ENCODE measurements around the gene SREBF1. TPM values are rescaled to one million over a fixed set of nuclear protein-coding genes. Genes with fewer than 3 reads are reported as not detected.

The SREBF1 gene
- polyA plus RNA-seq, 1 donor: 37.7 TPM

- DNase-seq: no peak
Measured at GRCh38 chr17:17795946-17796786, 40.6 kb downstream of the SREBF1 start.

DNA sequence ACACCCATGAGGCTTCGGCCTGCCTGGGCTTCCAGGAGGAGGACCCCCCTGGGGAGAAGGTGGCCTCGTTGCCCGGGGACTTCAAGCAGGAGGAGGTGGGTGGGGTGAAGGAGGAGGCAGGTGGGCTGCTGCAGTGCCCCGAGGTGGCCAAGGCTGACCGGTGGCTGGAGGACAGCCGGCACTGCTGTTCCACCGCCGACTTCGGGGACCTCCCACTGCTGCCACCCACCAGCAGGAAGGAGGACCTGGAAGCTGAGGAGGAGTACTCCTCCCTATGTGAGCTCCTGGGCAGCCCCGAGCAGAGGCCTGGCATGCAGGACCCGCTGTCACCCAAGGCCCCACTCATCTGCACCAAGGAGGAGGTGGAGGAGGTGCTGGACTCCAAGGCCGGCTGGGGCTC is 41.5 kb downstream of the SREBF1 start:
- no peak for DNase-seq

DNA sequence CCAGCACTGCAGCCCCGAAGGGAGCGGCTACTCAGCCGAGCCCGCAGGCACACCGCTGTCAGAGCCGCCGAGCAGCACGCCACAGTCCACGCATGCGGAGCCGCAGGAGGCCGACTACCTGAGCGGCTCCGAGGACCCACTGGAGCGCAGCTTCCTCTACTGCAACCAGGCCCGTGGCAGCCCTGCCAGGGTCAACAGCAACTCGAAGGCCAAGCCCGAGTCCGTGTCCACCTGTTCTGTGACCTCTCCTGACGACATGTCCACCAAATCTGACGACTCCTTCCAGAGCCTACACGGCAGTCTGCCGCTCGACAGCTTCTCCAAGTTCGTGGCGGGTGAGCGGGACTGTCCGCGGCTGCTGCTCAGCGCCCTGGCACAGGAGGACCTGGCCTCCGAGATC is 42.4 kb downstream of the SREBF1 start:
- no peak for DNase-seq

GRCh38 chr17:17793378-17794214 is 43.2 kb downstream of the SREBF1 start:
- no peak for DNase-seq

DNA sequence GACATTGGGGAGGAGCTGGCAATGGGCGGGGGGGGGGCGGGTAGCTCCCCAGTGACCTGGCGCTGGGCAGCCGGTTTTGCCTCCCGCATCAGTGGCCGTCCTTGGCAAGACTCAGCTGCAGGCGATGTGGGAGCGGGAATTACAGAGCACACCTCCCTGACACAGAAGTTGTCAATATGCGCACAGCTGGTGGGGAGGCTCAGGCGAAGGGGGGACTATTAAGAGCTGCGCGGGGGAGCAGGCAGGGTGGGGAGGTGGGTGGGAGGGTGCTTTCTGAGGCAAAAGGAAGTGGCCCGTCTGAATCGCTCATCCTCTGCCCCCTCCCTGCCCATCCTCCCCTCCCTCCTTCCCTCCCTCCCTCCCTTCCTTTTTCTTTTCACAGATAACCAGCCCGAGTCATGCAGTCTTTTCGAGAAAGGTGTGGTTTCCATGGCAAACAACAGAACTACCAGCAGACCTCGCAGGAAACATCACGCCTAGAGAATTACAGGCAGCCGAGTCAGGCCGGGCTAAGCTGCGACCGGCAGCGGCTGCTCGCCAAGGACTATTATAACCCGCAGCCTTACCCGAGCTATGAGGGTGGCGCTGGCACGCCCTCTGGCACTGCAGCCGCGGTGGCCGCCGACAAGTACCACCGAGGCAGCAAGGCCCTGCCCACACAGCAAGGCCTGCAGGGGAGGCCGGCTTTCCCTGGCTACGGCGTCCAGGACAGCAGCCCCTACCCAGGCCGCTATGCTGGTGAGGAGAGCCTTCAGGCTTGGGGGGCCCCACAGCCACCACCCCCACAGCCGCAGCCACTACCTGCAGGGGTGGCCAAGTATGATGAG is 44.0 kb downstream of the SREBF1 start:
- DNase-seq: peak; percentile 53

DNA sequence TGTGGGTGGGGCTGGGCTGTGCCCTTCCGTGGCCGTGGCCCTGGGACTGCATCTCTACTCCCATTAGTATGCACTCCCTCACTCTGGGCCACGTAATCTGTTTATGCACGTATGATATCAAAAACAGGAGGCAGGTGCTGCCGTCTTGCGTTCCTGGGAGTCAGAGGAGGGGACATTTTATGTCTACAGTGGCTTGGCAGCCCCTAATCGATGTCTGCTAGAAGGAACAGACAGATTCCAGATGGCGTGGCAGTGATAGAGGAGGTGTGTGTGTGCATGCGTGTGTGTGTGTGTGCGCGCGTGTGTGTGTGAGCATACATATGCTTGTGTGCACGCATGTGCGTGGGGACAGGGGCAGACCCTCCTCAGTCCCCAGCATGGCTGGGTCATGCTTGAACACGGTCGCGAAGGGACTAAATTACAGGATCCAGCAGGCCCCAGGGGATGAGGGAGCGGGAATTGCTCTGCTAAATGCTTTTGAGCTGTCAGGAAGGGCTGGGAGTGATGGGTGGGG is 44.7 kb downstream of the SREBF1 start:
- no peak for DNase-seq

- no peak for DNase-seq
Measured at GRCh38 chr17:17790637-17791464, 45.9 kb downstream of the SREBF1 start.

GRCh38 chr17:17789828-17790636 is 46.8 kb downstream of the SREBF1 start:
- DNase-seq: no peak

DNA sequence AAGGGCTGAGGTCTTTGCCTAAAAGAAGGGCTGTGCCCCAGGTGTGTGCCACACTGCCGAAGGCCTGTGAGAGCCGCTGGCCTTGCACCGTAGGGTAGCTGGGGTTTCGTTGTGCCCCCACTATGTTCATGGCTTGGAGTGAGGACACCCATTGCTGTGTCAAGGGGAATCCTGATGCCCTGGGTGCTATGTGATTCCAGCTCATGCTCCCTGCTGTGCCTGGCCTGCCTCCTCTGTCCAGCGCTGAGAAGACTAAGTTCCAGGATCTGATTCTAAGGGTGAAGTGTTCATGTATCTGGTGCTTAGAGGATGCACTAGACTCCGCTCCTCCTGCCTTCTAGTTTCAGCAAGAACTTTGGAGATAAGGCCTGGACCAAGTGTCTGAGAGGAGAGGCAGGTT is 47.4 kb downstream of the SREBF1 start:
- DNase-seq: no peak

GRCh38 chr17:17788967-17789366 is 47.8 kb downstream of the SREBF1 start:
- no peak for DNase-seq

DNA sequence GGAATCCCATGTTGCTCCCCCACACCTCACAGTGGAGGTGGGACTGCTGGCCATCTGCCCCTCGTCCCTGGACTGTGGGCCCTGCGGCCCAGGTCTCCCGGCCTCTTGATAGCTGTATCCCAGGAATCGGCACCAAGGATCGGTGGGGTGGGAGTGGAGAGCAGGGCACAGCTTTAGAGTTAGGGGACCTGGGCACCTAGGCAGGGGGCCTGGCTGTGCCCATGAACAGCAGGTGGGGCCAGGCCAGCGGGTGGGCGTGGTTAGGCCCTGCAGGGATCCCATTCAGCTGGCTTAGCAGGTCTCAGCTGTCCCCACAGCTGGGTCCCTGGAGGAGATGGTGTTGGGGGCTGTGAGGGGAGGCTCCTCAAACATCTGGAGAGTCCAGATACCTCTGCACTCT is 49.2 kb downstream of the SREBF1 start:
- DNase-seq: no peak

DNA sequence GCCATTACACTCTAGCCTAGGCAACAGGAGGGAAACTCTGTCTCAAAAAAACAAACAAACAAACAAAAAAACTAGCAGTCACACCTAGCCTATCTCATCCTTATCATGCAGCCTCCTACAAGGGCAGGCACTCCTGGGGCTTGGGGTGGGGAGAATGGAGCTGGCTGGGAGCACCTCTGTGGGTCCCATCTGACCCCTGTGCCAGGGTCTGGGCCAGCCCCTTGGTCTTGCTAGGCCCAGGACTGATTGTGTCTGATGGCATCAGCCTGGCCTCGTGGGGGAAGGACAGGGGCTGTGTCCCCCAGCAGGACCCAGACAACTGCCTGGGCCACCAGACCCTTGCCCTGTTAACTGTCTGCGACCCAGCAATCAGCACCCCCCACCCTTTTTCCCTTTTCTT is 49.8 kb downstream of the SREBF1 start:
- no peak for DNase-seq

- no peak for DNase-seq
Measured at GRCh38 chr17:17785407-17785806, 51.4 kb downstream of the SREBF1 start.

- DNase-seq: no peak
Measured at GRCh38 chr17:17784657-17785267, 52.0 kb downstream of the SREBF1 start.

- peak; percentile 65 for DNase-seq
Measured at GRCh38 chr17:17783825-17784656, 52.7 kb downstream of the SREBF1 start.

- DNase-seq: peak; percentile 63
Measured at GRCh38 chr17:17783116-17783824, 53.5 kb downstream of the SREBF1 start.

- DNase-seq: no peak
Measured at GRCh38 chr17:17782523-17783115, 54.2 kb downstream of the SREBF1 start.

Data from left kidney (tissue), 2 donors.